Hepatocyte (in vitro differentiated cells): ENCODE results near the gene OR52E6.

Source experiments
- EZH2 ChIP-seq: fragments of 200-600 bp; sonication (generic); IDR thresholded peaks from 2 replicates; pipeline ENCODE4 v1.6.1; 2016; ENCODE audit warnings: antibody characterized with exemption, mild to moderate bottlenecking, borderline replicate concordance
- EZH2phosphoT487 ChIP-seq: fragments of 200-600 bp; sonication (generic); IDR thresholded peaks from one replicate; pipeline ENCODE4 v1.6.1; 2018; ENCODE audit warnings: antibody characterized with exemption, mild to moderate bottlenecking, low read depth, moderate library complexity; ENCODE audit not compliant: unreplicated experiment, severe bottlenecking
- TF ChIP-seq, protein P1 (sequence below): fragments of 200-600 bp; sonication (generic); IDR thresholded peaks from 2 replicates; pipeline ENCODE4 v1.5.1; 2016; ENCODE audit warnings: antibody characterized with exemption, mild to moderate bottlenecking; ENCODE audit not compliant: poor library complexity

DNA sequence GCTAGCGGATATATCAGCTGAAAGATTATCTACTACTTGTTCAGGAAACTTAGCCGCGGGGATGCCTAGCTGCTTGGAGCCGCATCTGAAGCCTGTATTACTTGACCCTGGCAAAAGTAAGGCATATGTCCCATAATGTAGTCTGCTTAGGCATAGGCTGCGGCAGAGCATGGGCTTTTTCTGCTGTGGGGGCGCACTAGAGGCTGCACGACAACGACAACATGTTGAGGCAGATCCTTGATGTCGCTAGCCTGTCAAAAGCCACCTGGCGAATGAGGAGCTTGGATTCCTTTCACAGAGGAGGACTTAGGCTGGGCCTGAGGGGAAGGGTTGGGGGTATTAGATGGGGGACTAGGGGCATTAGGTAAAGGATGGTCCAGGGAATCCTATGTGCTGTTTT lies 34.1 kb downstream of the OR52E6 start:
- TF ChIP-seq, protein P1, sequence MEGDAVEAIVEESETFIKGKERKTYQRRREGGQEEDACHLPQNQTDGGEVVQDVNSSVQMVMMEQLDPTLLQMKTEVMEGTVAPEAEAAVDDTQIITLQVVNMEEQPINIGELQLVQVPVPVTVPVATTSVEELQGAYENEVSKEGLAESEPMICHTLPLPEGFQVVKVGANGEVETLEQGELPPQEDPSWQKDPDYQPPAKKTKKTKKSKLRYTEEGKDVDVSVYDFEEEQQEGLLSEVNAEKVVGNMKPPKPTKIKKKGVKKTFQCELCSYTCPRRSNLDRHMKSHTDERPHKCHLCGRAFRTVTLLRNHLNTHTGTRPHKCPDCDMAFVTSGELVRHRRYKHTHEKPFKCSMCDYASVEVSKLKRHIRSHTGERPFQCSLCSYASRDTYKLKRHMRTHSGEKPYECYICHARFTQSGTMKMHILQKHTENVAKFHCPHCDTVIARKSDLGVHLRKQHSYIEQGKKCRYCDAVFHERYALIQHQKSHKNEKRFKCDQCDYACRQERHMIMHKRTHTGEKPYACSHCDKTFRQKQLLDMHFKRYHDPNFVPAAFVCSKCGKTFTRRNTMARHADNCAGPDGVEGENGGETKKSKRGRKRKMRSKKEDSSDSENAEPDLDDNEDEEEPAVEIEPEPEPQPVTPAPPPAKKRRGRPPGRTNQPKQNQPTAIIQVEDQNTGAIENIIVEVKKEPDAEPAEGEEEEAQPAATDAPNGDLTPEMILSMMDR: no peak
- TF ChIP-seq EZH2phosphoT487 (no peak), EZH2 (no peak)
